Astrocyte of the cerebellum (primary cell): ENCODE data around the gene TMC5.

Experiments used
- DNase-seq: peaks from one replicate; pipeline ENCODE4 v3.0.0-alpha.2; 2011; ENCODE audit warnings: low read depth
- H3K4me3 ChIP-seq: 2 replicates; pipeline ENCODE4 v1.5.1; 2011; ENCODE audit warnings: mild to moderate bottlenecking, low read depth, low read length, moderate library complexity
- in situ Hi-C: cut with HindIII; loops from 2 replicates; pipeline ENCODE4 v1.10.0; 2017; ENCODE audit warnings: low sequenced_read_pairs
- TF ChIP-seq, protein P1 (sequence below): IDR thresholded peaks from 2 replicates; pipeline ENCODE4 v1.5.1; 2012; ENCODE audit warnings: low read length, low read depth, moderate library complexity, mild to moderate bottlenecking; ENCODE audit errors: missing control alignments

Gene TMC5

DNA sequence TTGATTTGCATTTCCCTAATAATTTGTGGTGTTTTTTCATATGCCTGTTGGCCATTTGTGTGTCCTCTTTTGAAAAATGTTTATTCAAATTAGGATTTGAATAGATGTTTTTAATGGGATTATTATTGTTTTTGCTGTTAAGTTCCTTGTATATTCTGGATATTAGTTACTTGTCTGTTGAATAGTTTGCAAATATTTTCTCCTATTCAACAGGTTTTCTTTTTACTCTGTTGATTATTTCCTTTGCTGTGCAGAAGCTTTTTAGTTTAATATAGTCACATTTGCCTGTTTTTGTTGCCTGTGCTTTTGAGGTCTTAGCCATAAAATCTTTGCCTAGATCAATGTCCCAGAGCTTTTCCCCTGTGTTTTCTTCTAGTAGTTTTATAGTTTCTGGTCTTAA, 94.6 kb downstream of the TMC5 start:
- in situ Hi-C loops, result loop anchor here (10.0 kb wide), 1 partner anchor 347 kb away; the partner anchor contains the start of gene SYT17
- no peak overlapping the region for H3K4me3 ChIP-seq
- TF ChIP-seq, protein P1, sequence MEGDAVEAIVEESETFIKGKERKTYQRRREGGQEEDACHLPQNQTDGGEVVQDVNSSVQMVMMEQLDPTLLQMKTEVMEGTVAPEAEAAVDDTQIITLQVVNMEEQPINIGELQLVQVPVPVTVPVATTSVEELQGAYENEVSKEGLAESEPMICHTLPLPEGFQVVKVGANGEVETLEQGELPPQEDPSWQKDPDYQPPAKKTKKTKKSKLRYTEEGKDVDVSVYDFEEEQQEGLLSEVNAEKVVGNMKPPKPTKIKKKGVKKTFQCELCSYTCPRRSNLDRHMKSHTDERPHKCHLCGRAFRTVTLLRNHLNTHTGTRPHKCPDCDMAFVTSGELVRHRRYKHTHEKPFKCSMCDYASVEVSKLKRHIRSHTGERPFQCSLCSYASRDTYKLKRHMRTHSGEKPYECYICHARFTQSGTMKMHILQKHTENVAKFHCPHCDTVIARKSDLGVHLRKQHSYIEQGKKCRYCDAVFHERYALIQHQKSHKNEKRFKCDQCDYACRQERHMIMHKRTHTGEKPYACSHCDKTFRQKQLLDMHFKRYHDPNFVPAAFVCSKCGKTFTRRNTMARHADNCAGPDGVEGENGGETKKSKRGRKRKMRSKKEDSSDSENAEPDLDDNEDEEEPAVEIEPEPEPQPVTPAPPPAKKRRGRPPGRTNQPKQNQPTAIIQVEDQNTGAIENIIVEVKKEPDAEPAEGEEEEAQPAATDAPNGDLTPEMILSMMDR, result no peak
- no peak for DNase-seq

DNA sequence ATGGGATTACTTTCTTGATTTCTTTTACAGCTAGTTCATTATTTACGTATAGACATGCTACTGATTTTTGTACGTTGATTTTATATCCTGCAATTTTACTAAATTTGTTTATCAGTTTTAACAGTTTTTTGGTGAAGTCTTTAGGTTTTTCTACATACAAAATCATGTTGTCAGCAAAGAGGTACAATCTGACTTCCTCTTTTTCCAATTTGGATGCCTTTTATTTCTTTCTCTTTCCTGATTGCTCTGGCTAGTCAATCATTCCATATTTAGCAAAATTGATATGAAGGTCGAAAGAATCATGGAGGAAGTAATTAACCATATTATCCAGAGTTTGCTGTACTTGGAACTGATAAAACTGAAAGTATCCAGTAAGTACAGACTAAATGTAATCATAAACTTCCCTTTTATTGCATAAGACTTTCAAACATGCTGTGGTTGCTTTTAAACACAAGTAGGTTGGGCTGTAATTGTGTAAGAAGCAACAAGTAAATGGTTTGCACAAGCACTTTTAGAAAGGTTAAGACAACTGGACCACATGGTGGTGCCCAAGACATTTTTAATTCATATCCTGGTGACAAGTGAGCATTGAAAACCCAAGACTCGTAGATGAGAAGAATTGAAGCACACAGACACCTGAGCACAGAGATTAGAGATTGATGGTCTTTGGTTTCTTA, 95.8 kb downstream of the TMC5 start:
- no peak for DNase-seq
- TF ChIP-seq, protein P1, result no peak
- no peak overlapping the region for H3K4me3 ChIP-seq
- in situ Hi-C loops, result loop anchor here (10.0 kb wide), 1 partner anchor 349 kb away; the partner anchor contains the start of gene SYT17

DNA sequence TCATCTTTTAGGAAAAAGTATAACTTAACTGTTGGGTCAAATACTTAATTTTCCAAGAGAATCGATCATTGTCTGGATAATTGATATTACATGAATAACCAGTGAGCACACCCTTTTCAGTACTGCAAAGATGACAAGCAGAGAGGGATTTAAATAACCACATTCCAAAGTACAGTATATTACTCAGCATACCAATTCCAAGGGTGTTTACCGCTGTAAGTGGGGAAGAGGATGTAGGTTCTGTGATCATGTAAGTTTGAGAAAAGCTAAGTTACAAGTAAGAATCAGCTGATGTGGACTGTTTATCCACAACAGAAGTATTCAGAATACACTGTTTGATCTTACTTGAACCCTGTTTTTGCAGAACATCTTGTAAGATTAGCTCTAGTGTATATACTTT, 98.1 kb downstream of the TMC5 start:
- in situ Hi-C loops, result loop anchor here (10.0 kb wide), 1 partner anchor 351 kb away; the partner anchor contains the start of gene SYT17

DNA sequence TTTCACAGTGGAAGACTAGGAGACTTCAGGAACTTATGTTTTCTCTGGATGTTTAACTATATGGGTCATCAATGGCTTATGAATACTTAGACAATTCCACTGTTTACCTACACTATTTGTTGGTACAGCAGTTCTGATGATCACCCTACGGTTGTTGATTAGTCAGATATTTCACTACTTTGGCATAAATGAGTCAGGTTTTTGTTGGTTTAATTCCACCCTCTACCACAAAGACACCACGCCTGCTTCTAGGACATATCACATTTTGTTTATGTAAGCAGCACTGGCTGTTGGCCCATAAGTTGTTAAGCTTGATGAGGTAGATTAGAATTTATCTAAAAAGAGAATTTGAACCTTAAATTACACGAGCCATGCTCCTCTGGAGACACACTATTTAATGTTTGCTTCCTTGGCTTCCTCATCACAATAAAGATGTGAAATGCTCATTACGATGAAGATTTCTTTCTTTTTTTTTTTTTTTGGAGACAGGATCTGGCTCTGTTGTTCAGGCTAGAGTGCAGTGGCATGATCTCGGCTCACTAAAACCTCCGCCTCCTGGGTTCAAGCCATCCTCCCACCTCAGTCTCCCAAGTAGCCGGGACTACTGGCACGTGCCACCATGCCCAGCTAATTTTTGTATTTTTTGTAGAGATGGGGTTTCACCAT, 99.9 kb downstream of the TMC5 start:
- in situ Hi-C loops, result loop anchor here (10.0 kb wide), 1 partner anchor 353 kb away; the partner anchor contains the start of gene SYT17
- TF ChIP-seq, protein P1, result no peak
- no peak overlapping the region for H3K4me3 ChIP-seq
- peak; percentile 9 for DNase-seq

More for the DNA sequence above, 98.1 kb downstream of the TMC5 start:
- no peak overlapping the region for H3K4me3 ChIP-seq
- TF ChIP-seq, protein P1, result no peak
- no peak for DNase-seq

DNA sequence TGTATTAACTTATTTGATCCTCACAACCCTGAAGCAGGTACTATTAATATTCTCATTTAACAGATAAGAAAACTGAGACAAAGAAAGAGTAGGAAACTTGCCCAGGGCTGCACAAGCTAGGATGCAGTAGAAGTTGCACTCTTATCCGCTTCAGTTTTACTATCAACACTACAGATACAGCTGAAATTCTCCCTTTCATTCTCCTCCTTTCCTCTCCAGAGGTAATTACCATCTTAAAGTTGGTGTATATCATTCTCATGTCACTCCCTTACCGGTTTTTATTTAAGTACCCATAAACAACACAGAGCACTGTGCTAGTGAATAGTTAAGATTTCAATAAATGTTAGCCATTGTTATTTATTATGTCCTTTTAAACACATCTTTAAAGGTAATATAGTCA, 100.7 kb downstream of the TMC5 start:
- TF ChIP-seq, protein P1, result no peak
- no peak overlapping the region for H3K4me3 ChIP-seq
- no peak for DNase-seq
- in situ Hi-C loops, result loop anchor here (10.0 kb wide), 1 partner anchor 354 kb away; the partner anchor contains the start of gene SYT17

DNA sequence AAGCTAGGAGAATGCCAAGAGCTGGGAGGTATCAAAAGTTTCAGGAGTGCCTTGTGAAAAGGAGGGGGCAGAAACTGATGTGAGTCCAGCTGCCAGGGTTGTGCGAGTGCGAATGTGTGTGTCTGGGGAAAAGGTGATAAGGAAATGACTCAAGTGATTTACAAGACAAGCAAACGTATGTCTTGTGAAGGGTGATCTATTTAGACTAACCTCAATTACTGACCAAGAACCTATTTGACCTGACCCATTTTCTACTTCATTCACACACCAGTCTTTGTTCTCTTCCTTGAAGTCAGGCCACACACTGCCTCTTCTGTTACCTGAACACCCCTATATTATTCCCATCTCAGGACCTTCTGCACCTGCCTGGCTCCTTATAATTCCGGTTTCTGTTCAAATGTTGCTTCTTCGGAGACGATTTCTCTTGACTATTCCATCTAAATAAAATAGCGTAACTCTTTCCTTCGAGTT, 103.2 kb downstream of the TMC5 start:
- TF ChIP-seq, protein P1, result no peak
- no peak for DNase-seq
- H3K4me3 ChIP-seq, result peak overlapping the region; percentile 73
- in situ Hi-C loops, result no loop called here
